HL-60 (cell line): ENCODE results near the gene CCDC190.
"Not testable (repeated sequence)": the region's sequence is repeated elsewhere in the genome, so short reads cannot be mapped to it uniquely, and the experiment has no call there.

ENCODE experiments used
- DNase-seq, 2 experiments: peaks; one replicate each; pipeline ENCODE4 v3.0.0-alpha.2; 2010 to 2020; ENCODE audit warnings: low read depth in 1 of 2, low spot score in 1 of 2
- H3K27ac ChIP-seq: fragments of 250-450 bp; sonication (Bioruptor Pico); replicated peaks from 2 replicates; pipeline ENCODE4 v1.5.1; 2020; ENCODE audit warnings: mild to moderate bottlenecking, moderate library complexity
- H3K27me3 ChIP-seq: fragments of 250-450 bp; sonication (Bioruptor Pico); 2 replicates; pipeline ENCODE4 v1.5.1; 2021; ENCODE audit warnings: mild to moderate bottlenecking, moderate library complexity; ENCODE audit not compliant: insufficient read depth, poor library complexity, severe bottlenecking
- H3K4me3 ChIP-seq: replicated peaks from 2 replicates; pipeline ENCODE4 v1.5.1; 2011; ENCODE audit warnings: mild to moderate bottlenecking, control low read depth, low read length; ENCODE audit not compliant: insufficient read depth
- CTCF ChIP-seq: IDR thresholded peaks from one replicate; pipeline ENCODE4 v1.5.1; 2011; ENCODE audit warnings: low read length, control low read depth, inconsistent platforms; ENCODE audit not compliant: insufficient read depth
- GABPA ChIP-seq: IDR thresholded peaks from 2 replicates; pipeline ENCODE4 v1.6.1; 2012; ENCODE audit warnings: low read depth
- POLR2AphosphoS5 ChIP-seq: IDR thresholded peaks from 2 replicates; pipeline ENCODE4 v1.6.1; 2012; ENCODE audit warnings: low read depth
- SPI1 ChIP-seq: IDR thresholded peaks from 2 replicates; pipeline ENCODE4 v1.6.1; 2012; ENCODE audit warnings: low read depth, mild to moderate bottlenecking, borderline replicate concordance
- TF ChIP-seq, protein P1 (sequence below): IDR thresholded peaks from 2 replicates; pipeline ENCODE4 v1.6.1; 2012; ENCODE audit warnings: low read depth; ENCODE audit not compliant: insufficient replicate concordance

Gene CCDC190

GRCh38 chr1:162881590-162881989, 20.6 kb upstream of the CCDC190 start:
- TF ChIP-seq, protein P1, sequence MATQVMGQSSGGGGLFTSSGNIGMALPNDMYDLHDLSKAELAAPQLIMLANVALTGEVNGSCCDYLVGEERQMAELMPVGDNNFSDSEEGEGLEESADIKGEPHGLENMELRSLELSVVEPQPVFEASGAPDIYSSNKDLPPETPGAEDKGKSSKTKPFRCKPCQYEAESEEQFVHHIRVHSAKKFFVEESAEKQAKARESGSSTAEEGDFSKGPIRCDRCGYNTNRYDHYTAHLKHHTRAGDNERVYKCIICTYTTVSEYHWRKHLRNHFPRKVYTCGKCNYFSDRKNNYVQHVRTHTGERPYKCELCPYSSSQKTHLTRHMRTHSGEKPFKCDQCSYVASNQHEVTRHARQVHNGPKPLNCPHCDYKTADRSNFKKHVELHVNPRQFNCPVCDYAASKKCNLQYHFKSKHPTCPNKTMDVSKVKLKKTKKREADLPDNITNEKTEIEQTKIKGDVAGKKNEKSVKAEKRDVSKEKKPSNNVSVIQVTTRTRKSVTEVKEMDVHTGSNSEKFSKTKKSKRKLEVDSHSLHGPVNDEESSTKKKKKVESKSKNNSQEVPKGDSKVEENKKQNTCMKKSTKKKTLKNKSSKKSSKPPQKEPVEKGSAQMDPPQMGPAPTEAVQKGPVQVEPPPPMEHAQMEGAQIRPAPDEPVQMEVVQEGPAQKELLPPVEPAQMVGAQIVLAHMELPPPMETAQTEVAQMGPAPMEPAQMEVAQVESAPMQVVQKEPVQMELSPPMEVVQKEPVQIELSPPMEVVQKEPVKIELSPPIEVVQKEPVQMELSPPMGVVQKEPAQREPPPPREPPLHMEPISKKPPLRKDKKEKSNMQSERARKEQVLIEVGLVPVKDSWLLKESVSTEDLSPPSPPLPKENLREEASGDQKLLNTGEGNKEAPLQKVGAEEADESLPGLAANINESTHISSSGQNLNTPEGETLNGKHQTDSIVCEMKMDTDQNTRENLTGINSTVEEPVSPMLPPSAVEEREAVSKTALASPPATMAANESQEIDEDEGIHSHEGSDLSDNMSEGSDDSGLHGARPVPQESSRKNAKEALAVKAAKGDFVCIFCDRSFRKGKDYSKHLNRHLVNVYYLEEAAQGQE, result no peak
- TF ChIP-seq GABPA (no peak), POLR2AphosphoS5 (no peak)
- Histone ChIP-seq H3K27me3 (no peaks in the 10 kb centered on the region), H3K4me3 (no peak overlapping the region)

GRCh38 chr1:162880617-162881016, 19.6 kb upstream of the CCDC190 start:
- not testable (repeated sequence) for H3K27me3 ChIP-seq, H3K4me3 ChIP-seq, H3K27ac ChIP-seq, DNase-seq

More at GRCh38 chr1:162881590-162881989, 20.6 kb upstream of the CCDC190 start:
- H3K27ac ChIP-seq, result no peak overlapping the region
- DNase-seq, result no peak

DNA sequence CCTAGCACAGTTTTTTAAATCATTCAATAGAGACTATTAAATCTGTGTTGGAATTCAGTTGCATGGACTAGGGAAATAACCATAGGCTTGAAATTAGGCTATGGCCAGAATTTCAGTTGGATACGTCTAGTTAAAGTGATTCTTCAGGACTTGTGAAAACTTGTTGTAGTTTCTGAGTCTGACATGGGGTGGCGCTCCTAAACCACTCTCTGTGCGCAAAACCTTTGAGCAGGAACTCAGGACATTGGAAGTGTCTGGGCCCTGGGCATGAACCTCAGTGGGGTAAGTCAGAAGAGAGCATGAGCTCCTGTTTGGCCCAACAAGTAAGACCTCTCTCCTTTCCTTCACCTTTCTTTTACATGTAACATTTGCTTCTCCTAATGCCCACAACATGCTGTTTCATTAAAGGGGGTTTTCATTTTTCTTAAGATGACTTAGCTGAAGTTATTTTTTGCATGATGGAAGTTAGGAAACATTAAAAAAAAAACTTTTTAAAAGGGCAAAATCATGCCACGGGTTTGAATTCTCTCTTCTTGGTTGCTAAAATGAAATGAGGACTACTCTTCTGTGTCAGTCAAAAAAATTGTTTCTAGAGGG, 17.1 kb upstream of the CCDC190 start:
- peak in 1 of 2 experiments; percentile 59 for DNase-seq
- Histone ChIP-seq H3K4me3 (no peak overlapping the region), H3K27ac (no peak overlapping the region), H3K27me3 (peaks cover 3% of the 10 kb centered on the region)
- TF ChIP-seq GABPA (no peak), CTCF (peak; percentile 39), SPI1 (no peak), POLR2AphosphoS5 (no peak)
- TF ChIP-seq, protein P1, result no peak

- H3K27me3 ChIP-seq, result peaks cover 3% of the 10 kb centered on the region
- no peak overlapping the region for H3K4me3 ChIP-seq
- DNase-seq, result no peak
- H3K27ac ChIP-seq, result no peak overlapping the region
- TF ChIP-seq, protein P1, result no peak
- TF ChIP-seq CTCF (no peak), SPI1 (no peak), GABPA (no peak), POLR2AphosphoS5 (no peak)
These were observed 16.4 kb upstream of the CCDC190 start for GRCh38 chr1:162877412-162877811.
